Activated T-cell treated with anti-CD3 and anti-CD28 coated beads for 24 hours (primary cell): ENCODE measurements around the gene DNAI7.

Experiments used
- DNase-seq: peaks from one replicate; pipeline ENCODE4 v3.0.0-alpha.2; 2020; ENCODE audit warnings: low read depth

DNAI7 gene

GRCh38 chr12:25162866-25163265 is 32.1 kb downstream of the DNAI7 start:
- no peak for DNase-seq

DNA sequence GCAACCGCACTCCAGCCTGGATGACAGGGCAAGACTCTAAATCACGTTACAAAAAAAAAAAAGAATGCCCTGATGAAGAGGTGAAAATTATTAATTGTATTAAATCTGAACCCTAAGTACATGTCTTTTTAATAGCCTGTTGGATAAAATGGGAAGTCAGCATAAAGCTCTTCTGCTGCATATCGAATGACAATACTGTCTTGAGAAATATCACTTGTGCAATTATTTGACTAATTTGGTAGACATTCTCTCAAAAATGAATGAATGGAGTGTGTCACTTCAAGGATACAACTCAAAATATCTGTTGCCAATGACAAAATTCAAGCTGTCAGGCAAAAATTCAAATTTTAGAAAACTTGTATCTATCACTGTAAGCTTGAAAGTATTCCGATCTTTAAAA is 38.9 kb downstream of the DNAI7 start:
- DNase-seq = no peak

- no peak for DNase-seq
These were observed 39.9 kb downstream of the DNAI7 start for GRCh38 chr12:25155022-25155576.

- DNase-seq = no peak
These were observed 42.9 kb downstream of the DNAI7 start for GRCh38 chr12:25152055-25152454.

DNA sequence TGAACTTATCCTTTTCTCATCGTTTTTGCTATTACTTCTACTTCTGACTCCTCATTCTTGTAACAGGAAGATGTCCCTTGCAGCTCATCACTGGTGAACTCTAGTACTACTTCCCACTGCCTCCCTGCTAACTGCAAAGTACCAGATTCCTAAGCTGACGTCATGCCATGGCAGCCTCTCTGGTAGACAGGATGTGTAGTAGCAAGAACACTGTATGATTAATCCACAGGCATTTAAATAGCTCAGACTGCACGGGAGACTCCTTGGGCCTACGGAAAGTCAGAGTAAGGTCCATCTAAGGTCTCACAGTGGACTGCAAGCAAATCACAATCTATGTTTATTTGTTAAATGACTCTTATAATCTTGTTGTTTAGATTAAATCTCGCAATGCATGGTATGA is 43.5 kb downstream of the DNAI7 start:
- DNase-seq = no peak

- DNase-seq = no peak
These were observed 48.3 kb downstream of the DNAI7 start for GRCh38 chr12:25146686-25147085.

- DNase-seq = no peak
These were observed 59.3 kb downstream of the DNAI7 start for GRCh38 chr12:25135531-25136154.

DNA sequence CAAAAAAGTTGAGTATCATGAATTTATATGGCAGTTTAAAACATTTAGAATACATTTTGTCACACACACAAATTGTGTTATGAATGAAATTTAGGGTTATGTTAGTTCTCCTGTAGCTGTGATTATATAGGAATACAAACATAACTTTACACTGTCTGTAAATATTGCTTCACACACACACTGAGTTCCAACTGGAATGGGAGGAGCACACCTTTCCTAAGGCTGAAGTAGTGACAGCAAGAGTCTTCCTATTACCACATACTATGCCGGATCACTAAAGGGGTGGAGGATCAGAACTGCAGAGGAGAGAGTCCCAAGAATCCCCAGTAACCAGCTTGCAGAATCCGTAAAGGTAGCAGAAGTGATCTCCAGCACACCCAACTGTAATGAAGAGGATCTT is 63.7 kb downstream of the DNAI7 start:
- no peak for DNase-seq

DNA sequence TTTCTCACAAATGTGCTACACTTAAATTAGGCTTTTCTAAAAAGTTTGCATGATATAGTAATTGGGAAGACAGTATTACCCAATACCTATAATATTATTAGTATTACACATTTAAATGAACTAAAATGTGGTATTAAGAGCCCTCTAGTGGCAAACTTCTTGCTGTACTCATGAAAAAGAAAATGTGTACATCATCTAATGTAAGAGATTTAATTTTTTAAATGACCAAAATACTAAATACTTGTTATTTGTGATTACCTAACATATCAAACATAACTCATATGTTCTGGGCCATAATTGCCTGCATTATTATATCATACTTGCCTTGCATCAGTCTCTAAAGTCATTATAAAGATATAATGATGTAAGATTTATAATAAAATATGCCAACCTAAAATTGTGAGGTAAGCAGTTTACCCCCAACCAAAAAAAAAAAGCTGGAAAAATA is 64.2 kb downstream of the DNAI7 start:
- no peak for DNase-seq

DNA sequence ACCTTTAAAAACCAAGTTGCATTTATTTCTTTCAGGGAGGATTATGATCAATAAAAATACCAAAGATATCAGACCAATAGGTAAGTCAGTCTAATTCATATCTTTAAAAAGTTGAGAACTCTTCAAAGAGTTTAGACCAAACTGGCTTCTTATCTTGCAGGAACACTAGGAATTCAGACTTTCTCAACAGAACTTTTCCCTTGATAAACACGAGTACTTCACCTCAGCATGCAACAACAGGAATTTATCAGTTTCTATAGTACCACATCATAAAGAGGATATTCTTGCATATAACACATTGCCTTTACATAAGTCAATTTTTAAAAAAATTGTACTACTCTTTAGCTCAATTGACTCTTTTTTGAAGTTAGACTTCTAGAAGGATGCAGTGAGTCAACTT is 68.2 kb downstream of the DNAI7 start:
- DNase-seq = no peak

DNA sequence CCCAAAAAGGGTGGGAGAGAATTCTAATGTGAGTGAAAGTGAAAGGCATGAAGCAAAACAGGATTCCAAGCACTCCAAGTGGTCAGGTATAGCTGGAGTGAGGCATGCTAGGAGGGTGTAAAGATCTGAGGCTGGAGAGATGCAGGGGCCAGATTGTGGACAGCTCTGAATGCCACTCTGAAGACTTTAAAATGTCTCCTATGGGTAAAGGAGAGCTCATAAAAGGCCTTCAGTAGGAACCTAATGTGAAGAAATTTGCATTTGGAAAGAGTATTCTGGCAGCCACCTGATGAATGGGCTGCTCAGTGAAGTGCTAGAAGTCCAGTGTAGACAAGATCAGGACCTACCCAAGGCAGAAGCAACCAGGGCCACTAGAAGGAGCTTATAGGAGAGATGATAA is 68.9 kb downstream of the DNAI7 start:
- no peak for DNase-seq

DNA sequence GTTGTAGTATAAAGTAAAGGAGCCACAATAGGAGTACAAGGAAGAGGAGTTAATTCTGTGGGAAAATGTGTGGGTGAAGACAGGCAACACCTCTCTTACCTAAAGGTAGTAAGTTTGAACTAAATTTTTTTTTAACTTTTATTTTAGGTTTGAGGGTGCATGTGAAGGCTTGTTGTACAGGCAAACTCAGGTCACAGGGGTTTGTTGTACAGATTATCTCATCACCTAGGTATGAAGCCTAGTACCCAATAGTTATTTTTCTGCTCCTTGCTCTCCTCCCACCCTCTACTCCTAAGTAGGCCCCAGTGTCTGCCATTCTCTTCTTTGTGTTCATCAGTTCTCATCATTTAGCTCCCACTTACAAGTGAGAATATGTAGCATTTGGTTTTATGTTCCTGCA is 70.5 kb downstream of the DNAI7 start:
- no peak for DNase-seq

GRCh38 chr12:25123126-25123525 is 71.8 kb downstream of the DNAI7 start:
- DNase-seq = no peak

GRCh38 chr12:25121916-25122315 is 73.0 kb downstream of the DNAI7 start:
- no peak for DNase-seq

DNA sequence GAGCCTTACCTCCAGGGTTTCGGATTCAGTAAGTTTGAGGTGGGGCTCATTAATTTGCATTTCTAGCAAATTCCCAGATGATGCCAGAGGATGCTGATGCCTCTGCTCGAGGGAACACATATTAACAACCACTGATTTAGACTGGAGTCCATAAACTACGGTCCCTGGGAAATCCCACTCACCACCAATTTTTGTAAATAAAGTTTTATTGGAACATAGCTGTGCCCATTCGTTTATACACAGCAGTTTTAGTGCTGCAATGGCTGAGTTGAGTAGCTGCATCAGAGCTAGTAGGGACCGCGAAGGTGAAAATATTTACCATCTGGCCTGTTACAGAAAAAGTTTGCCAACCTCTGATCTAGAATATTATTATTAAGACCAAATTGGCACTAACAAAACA is 73.8 kb downstream of the DNAI7 start:
- no peak for DNase-seq

DNA sequence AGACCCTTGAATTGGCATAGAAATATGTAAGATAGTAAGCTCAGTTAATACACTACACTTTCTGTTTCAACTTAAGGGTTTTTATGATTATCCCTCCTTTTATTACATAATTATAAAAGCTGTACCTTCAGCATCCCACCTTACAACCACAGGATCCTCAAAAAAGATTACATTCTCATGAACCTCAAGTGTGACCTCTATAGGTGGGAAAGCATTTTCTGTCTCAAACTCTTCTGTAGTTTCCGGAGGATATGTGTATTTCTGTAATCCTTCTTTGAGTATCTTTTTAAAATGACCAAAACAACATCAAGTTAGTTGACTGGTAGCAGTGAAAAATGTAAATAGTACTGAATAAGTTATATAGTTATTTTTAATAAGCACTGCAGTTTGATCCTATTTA is 75.9 kb downstream of the DNAI7 start:
- DNase-seq = no peak

- no peak for DNase-seq
These were observed 79.3 kb downstream of the DNAI7 start for GRCh38 chr12:25115677-25116076.

- DNase-seq = no peak
These were observed 81.3 kb downstream of the DNAI7 start for GRCh38 chr12:25113651-25114050.

DNA sequence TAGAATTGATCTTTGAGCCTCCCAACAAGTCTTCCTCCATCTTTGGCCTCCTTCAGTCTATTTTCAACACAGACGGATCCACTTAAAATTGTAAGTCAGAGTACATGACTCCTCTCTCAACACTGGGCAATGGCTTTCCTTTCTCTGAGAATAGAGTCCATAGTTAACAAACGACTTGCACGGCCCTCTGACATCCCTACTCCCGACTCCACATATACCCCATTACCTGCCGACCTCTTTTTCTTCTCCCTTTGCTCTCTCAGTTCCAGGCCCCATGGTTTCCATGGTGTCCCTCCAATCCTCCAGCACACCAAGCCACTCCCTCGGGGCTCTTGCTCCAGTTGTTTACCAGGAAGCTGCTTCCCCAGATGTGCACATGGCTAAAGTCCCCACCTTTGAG is 84.7 kb downstream of the DNAI7 start:
- no peak for DNase-seq

- DNase-seq = no peak
These were observed 87.0 kb downstream of the DNAI7 start for GRCh38 chr12:25107920-25108319.

GRCh38 chr12:25106818-25107217 is 88.1 kb downstream of the DNAI7 start:
- DNase-seq = no peak

GRCh38 chr12:25102402-25102801 is 92.6 kb downstream of the DNAI7 start:
- no peak for DNase-seq

- DNase-seq = no peak
These were observed 93.9 kb downstream of the DNAI7 start for GRCh38 chr12:25101092-25101445.
